Measurements from ENCODE around the gene TBKBP1. TPM values are rescaled to one million over a fixed set of nuclear protein-coding genes. Genes with fewer than 3 reads are reported as not detected.

Gene TBKBP1
- total and polyA plus RNA-seq, 2 donors (not counting 3 experiments of a cell fraction or from before 2014, with no cell fraction given), result 7.0 to 11.7 TPM

DNA sequence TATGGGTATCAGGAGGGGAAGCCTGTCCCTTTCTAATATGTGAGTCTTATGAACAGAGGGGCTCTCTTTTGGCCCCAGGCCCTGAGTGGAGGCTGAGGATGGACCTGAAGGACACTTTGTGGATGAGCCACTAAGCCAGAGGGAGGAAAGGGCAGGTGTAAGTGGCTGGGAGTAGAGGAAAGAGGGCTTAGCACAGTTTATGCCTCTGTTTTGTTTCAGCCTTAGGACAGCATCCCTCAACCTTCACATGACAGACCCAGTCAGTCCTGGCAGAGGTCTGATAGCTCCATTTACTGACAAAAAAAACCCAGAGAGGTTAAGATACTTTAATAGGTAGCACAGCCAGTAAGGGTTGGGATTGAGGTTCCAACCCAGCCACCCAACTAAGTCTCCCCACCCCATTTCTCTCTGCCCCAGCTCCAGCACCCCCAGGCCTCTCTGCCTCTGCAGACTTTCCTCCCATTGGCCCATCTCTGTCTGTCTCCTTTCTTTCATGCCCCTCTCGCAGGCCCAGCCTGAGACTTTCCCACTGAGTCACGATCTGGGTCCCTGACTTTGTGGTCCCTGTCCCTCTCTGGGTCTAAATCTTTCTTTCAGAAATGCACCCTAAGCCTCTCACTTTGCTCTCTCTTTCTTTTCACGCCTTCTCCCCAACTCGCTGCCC, 34.4 kb downstream of the TBKBP1 start:
- Histone ChIP-seq H3K9ac (replicated peaks; ENCODE audit: extremely low read depth, insufficient read depth, low read length) (no peak overlapping the region), H2AFZ (ENCODE audit: low read depth, low read length) (no peak overlapping the region), H3K9me1 (replicated peaks; ENCODE audit: control insufficient read depth, extremely low read depth, insufficient read depth, low read length) (no peaks in the 10 kb centered on the region), H3K4me1 (ENCODE audit: control insufficient read depth, extremely low read depth, insufficient read depth, low read length) (no peaks in the 10 kb centered on the region), H3K27ac (ENCODE audit: insufficient read depth, low read depth, low read length) (no peak overlapping the region), H3K4me2 (ENCODE audit: insufficient read depth, low read length) (no peak overlapping the region), H3K9me3 (replicated peaks; ENCODE audit: control insufficient read depth, insufficient read depth, low read length) (no peaks in the 10 kb centered on the region), H3K4me3 (replicated peaks in 1 of 3; ENCODE audit: insufficient read depth in 1 of 3, low read depth in 1 of 3, low read length in 3 of 3) (no peak overlapping the region), H3K36me3 (ENCODE audit: control insufficient read depth in 2 of 2, extremely low read depth in 1 of 2, insufficient read depth in 2 of 2, low read length in 2 of 2) (no peaks in the 10 kb centered on the region), H3K27me3 (ENCODE audit: control insufficient read depth in 2 of 2, insufficient read depth in 2 of 2, low read length in 2 of 2) (peaks cover 21 to 24% of the 10 kb centered on the region in 2 experiments), H4K20me1 (replicated peaks; ENCODE audit: control insufficient read depth, extremely low read depth, insufficient read depth, low read length) (no peaks in the 10 kb centered on the region), H3K79me2 (ENCODE audit: control insufficient read depth, insufficient read depth, low read length) (no peaks in the 10 kb centered on the region)
- dilution Hi-C loops (cut with MboI; ENCODE audit: extremely low pct_ligation_motif_present, low sequenced_read_pairs) (no loop called here), intact Hi-C loops (cut with micrococcal nuclease) (no loop called here)
- no TSS peak for BruUV-seq (replicated peaks)
- FAIRE-seq, result no peak
- TF ChIP-seq MYC (IDR thresholded peaks at IDR 0.05; ENCODE audit: low read depth, low read length), result no peak
- TF ChIP-seq JUN (IDR thresholded peaks at IDR 0.05; ENCODE audit: borderline replicate concordance, insufficient read depth, insufficient read length, low read depth), result no peak
- no peak for TF ChIP-seq POLR2AphosphoS5 (IDR thresholded peaks at IDR 0.05; ENCODE audit: insufficient read depth, low read depth, low read length)
- TF ChIP-seq, protein P1, sequence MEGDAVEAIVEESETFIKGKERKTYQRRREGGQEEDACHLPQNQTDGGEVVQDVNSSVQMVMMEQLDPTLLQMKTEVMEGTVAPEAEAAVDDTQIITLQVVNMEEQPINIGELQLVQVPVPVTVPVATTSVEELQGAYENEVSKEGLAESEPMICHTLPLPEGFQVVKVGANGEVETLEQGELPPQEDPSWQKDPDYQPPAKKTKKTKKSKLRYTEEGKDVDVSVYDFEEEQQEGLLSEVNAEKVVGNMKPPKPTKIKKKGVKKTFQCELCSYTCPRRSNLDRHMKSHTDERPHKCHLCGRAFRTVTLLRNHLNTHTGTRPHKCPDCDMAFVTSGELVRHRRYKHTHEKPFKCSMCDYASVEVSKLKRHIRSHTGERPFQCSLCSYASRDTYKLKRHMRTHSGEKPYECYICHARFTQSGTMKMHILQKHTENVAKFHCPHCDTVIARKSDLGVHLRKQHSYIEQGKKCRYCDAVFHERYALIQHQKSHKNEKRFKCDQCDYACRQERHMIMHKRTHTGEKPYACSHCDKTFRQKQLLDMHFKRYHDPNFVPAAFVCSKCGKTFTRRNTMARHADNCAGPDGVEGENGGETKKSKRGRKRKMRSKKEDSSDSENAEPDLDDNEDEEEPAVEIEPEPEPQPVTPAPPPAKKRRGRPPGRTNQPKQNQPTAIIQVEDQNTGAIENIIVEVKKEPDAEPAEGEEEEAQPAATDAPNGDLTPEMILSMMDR (IDR thresholded peaks at IDR 0.05; ENCODE audit: extremely low read depth in 1 of 2, insufficient read depth in 1 of 2, low read depth in 1 of 2, low read length in 2 of 2), result no peak
- no peak for TF ChIP-seq GATA2 (IDR thresholded peaks at IDR 0.05; ENCODE audit: insufficient read depth, insufficient read length, low read depth, low read length)
- TF ChIP-seq FOS (IDR thresholded peaks at IDR 0.05; ENCODE audit: borderline replicate concordance, insufficient read depth, low read length), result no peak
- TF ChIP-seq POLR2A (IDR thresholded peaks at IDR 0.05; ENCODE audit: low read depth, low read length), result no peak
- no peak for TF ChIP-seq EZH2 (IDR thresholded peaks at IDR 0.05; ENCODE audit: borderline replicate concordance, low read depth, low read length, severe bottlenecking)
- TF ChIP-seq, protein P2, sequence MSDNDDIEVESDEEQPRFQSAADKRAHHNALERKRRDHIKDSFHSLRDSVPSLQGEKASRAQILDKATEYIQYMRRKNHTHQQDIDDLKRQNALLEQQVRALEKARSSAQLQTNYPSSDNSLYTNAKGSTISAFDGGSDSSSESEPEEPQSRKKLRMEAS (IDR thresholded peaks at IDR 0.05; ENCODE audit: insufficient read depth, insufficient read length), result no peak
- DNase-seq (ENCODE audit: low read depth, low spot score), result no peak
- POLR2A ChIA-PET, result no interaction called here
- CTCF ChIA-PET, result no interaction called here
